Suppressor macrophage treated with lipopolysaccharide for 1 hour (primary cell): Measurements from ENCODE around the gene ENTPD1.
A peak's percentile ranks its signal among the peaks of the same experiment; 100 is the strongest.

Experiments used
- DNase-seq, 3 donors: peaks; one replicate each; pipeline ENCODE4 v3.0.0-alpha.2; 2020 to 2022

The ENTPD1 gene

GRCh38 chr10:95832216-95833041, 76.5 kb downstream of the ENTPD1 start:
- peak in 1 of 3 donors; percentile 40 for DNase-seq

DNA sequence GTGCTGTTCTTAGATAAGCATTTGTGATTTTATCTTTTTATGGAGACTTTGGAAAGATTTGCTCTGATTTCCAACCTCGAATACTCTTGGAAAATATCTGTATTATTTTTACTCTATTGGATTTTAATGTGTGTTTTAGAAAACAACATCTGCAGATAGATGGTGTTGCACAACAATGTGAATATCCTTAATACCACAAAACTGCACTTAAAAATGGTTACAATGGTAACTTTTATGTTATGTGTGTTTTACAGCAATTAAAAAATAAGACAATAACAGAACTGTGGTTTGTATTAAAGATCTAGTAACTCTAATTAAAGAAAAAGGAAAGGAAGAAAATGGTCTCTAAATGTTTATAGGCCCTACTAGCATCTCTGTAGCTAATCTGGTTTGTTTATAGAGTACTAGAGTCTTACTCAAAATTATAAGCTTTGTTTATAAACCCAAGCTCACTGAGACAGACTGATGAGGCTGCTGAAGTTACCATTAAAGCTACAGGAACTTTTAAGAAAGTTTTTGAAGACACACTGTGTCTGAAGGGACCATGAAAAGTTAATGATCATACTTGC, 77.2 kb downstream of the ENTPD1 start:
- no peak for DNase-seq

GRCh38 chr10:95834406-95834805, 78.4 kb downstream of the ENTPD1 start:
- DNase-seq: no peak

- DNase-seq: no peak
Observed at GRCh38 chr10:95835149-95835860, 79.3 kb downstream of the ENTPD1 start.

DNA sequence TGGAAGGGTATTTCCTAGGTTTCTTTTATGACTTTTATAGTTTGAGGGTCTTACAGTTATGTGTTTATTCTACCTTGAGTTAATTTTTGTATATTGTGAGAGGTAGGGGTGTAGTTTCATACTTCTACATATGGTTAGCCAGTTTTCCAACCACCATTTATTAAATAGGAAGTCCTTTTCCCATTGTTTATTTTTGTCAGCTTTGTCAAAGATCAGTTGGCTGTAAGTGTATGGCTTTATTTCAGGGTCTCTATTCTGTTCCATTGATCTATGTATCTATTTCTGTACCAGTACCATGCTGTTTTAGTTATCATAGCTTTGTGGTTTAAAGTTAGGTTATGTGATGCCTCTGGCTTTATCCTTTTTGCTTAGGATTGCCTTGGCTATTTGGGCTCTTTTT, 79.9 kb downstream of the ENTPD1 start:
- DNase-seq: no peak

GRCh38 chr10:95836610-95837355, 80.8 kb downstream of the ENTPD1 start:
- DNase-seq: no peak

DNA sequence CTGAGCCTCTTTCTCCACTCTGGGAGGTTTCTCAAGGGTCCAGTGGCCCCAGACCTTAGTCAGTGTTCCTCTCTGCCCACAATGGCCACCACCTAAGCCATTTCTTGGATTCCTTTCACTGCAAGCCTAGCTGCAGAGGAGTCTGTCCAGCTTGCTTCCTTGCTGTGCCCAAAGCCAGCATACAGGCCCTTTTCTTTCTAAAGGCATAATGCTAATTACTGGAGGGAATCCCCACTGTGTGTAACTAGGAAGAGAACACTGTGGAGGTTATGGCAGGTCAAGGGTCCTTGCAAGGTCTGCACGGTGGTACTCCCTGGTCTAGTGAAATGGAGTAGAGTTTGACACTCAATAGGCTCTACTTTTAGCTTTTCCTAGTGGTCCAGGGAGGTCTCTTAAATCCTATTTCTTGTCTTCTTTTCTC, 81.4 kb downstream of the ENTPD1 start:
- peak; percentile 56 to 61 (median 59) for DNase-seq

DNA sequence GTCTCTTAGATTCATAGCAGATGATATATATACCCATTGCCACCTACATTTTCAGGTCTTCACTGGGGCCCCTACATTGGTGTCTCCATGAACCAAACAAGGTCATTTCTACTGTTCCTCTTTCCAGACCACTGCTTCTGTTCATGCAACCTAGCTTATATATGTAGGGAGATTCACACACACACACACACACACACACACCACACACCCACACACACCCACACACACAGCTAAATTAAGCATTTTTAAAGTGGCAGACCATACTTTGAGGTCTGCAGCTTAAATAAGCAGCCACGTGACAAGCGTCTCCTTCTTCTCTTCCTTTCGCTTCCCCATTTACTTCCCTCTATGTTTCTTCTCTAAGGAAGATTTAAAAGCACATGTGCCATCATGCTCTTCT, 81.8 kb downstream of the ENTPD1 start:
- peak; percentile 71 to 77 (median 76) for DNase-seq

GRCh38 chr10:95840121-95840520, 84.2 kb downstream of the ENTPD1 start:
- no peak for DNase-seq

DNA sequence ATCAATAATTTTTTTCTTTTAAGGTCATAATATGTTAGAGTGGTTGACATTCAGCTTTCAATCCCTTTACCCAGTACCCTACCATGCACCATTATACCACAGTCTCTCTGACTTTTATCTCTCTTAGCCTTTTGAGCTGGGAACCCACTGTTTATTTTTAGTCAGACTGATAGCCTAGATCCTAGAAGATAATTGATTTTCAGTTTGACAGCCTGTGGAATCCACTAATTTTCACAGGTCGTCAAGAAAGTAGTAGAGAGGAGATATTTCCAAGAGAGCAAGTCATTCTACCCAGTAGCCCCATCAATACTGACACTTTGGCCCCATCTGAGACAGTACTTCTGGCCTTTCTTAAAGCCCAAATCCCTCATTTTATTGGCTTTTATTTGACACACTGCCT, 84.7 kb downstream of the ENTPD1 start:
- no peak for DNase-seq

DNA sequence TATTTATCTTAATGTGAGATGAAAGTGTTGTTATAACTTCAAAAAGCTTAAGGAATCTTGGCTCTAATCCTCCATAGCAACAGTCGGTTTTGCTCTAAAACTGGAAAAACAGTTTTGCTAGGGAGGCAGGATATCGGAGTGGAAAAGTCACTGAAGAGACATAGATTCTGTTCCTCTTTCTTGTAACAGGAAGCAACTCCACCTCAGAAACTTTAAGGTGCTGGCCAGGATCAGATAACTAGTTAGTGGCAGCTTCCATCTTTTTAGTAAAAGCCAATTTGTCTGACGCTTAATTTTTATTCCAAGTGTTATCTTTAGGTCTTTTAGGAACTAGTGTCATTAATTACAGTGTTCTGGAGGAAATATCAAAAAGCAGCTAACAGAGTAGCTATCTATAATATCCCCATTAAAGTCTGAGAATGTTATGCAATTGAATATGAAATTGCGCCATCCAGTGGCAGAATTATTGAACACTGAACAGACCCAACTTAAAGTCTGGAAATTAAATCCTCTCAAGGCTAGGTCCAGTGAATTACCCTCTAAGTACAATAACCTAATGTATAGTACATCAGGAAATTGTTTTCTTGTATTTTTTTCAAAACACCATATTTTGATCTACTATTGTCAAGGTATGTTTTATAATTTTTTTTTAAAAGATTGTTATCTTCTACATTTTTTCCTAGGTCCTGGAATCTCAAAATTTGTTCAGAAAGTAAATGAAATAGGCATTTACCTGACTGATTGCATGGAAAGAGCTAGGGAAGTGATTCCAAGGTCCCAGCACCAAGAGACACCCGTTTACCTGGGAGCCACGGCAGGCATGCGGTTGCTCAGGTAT, 85.9 kb downstream of the ENTPD1 start:
- DNase-seq: peak; percentile 68 to 84 (median 84)

GRCh38 chr10:95845411-95845810, 89.4 kb downstream of the ENTPD1 start:
- DNase-seq: no peak

DNA sequence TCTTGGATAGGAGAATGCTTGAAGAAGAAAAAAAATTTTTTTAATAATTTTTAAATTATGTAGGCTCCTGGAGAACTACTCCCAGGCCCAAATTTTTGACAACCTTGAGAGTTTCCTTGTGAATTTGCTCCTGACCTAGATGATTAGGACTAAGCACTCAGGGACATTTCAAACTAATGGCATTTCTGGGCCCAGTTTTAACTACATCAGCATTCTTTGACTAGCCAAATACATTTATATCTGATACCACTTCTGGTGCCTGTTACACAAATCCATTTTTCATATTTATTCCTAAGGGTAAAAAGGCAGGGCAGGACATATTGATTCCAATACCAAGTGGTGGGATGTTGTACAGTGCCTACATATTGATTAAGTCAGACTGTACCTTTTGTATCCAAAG, 91.0 kb downstream of the ENTPD1 start:
- DNase-seq: no peak

DNA sequence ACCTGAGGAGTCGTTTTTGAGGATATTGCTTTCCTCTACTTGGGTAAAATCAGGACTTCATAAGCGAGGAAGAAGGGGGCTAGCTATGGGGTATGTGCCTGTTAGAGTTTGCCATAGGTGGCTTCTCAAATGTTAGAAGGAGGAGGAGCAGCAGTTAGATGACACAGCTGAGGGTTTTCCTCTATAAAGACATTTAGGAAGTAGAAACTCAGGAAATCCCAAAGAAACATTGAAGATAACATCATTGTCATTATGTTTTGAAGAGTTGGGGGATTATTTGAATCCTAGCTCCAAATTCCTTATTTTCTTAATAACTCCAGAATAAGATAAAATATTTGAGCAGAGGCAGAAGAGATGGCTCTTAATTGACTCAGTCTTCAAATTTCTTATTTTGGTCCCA, 92.9 kb downstream of the ENTPD1 start:
- DNase-seq: peak; percentile 8 to 62 (median 37)

GRCh38 chr10:95850791-95851190, 94.8 kb downstream of the ENTPD1 start:
- DNase-seq: peak in 2 of 3 donors; percentile 4 to 26

DNA sequence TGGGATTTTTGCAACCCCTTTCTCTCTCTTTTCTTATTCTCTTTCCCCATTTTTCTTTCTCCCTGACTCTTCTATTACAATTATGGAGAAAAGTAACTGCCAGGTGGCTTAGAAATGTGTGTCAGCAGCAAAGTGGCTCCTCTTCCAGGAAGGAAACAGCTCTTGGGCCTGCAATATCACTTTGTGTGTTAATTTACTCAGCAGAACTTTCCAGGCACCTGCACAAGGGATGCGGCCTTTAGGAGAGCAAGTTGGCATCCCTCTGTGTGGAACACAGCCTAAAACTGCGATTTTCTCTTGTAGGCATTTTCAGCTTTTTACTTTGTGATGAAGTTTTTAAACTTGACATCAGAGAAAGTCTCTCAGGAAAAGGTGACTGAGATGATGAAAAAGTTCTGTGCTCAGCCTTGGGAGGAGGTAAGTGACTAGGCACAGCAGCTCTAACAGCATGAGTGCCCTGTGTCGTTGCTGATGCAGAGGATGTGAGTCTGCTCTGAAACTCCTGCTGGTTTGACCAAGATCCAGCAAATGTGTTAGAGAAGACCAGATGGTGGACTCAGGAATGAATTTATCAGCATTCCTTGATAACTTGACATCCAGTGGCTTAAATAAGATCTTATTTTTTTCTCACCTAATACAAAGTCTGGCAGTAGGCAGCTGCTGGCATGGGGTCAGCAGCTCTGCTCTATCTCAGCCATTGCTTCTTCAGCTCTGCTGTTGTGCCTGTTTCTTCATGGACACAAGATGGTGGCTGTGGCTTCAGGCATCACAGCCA, 104.4 kb downstream of the ENTPD1 start:
- DNase-seq: no peak

DNA sequence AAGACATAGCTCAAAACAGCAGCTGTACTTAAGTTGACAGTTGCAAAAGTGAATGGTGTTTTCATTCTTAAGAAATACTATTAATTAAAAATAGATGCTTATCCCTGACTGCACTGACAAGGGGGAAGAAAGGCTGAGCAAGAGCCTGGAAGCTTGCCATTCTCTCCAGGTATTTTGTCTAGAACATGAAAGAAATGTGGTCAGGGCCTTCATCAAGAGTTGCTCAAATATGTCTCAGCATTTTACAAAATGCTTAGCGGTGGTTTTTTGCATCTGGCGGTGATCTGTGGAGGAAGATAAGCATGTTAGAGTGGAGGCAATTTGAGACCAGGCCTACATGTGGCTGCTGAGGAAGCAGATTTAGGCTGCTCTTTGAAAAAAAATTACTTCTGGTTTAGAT, 105.4 kb downstream of the ENTPD1 start:
- no peak for DNase-seq

DNA sequence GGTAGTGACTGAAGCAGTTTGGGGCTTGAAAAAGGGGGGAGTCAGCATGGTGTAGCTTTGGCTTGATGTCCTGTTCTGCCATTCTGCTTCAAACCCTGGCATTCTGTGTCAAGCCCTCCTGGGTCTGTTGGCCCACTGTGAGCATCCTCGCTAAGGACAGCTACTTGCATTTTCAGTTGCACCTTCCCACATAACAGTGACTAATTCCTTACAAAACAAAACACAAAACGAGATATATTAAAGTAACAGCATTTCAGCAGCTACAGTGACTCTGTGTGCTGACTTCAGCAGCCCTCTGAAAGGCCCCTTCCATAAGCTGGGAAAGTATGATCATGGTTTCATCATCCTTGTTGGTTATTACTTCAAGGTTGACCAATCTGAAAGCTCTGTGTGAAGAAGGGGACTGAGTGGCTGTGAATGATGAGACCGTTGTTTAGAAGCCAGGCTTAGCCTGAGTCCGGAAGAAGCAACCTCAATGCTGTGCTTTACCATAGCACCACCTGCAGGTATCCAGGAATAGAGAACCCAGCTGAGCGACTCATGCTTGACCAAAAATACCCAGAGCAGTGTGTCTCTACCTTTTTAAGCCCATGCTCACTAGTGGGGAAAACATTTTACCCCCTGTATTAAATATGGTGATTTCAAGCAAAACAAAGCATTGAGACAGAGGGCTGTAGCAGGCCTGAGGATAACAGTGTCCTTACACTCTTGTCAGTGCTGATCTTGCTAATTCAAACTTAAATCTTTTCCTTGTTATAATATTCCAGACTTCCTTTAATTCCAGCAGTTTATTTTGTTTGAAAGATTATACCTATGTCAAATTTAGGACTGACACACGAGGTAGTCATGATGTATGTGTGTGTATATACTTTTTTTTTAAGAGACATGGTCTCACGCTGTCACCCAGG, 109.2 kb downstream of the ENTPD1 start:
- DNase-seq: peak; percentile 57 to 68 (median 67)

GRCh38 chr10:95865814-95866466, 110.0 kb downstream of the ENTPD1 start:
- no peak for DNase-seq

DNA sequence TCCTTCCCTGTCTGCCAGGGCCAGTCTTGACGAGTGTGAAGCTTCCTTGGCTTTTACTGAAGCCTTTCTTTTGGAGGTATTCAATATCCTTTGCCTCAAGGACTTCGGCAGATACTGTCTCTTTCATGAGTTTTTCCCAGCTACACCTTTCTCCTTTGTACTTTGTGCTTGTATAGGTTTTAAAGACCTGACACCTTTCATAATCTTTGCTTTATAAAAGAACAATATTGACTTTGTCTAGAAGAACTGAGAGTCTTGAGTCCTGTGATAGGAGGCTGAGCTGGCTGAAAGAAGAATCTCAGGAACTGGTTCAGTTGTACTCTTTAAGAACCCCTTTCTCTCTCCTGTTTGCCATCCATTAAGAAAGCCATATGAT, 110.5 kb downstream of the ENTPD1 start:
- DNase-seq: no peak
